GM18502 (cell line): ENCODE results near the gene PGLYRP4.
"Not testable (repeated sequence)": the region's sequence is repeated elsewhere in the genome, so short reads cannot be mapped to it uniquely, and the experiment has no call there.

Source experiments
- ATAC-seq: cut with Tn5 transposase; IDR thresholded peaks from one replicate; pipeline ENCODE4 v1.9.1; 2021; ENCODE audit warnings: mild to moderate bottlenecking; ENCODE audit not compliant: unreplicated experiment, poor library complexity

Gene PGLYRP4

GRCh38 chr1:153357853-153358690 lies 9.4 kb upstream of the PGLYRP4 start, which contains the start of gene S100A9:
TSS of gene S100A9 (plus strand) at chr1:153357854. CDS start at chr1:153358284, 430 bp downstream.
- ATAC-seq, result no peak

- no peak for ATAC-seq
Measured at GRCh38 chr1:153357076-153357852, 8.6 kb upstream of the PGLYRP4 start.

GRCh38 chr1:153356392-153357075 lies 7.9 kb upstream of the PGLYRP4 start:
- no peak for ATAC-seq

GRCh38 chr1:153355445-153356071 lies 6.9 kb upstream of the PGLYRP4 start:
- no peak for ATAC-seq

DNA sequence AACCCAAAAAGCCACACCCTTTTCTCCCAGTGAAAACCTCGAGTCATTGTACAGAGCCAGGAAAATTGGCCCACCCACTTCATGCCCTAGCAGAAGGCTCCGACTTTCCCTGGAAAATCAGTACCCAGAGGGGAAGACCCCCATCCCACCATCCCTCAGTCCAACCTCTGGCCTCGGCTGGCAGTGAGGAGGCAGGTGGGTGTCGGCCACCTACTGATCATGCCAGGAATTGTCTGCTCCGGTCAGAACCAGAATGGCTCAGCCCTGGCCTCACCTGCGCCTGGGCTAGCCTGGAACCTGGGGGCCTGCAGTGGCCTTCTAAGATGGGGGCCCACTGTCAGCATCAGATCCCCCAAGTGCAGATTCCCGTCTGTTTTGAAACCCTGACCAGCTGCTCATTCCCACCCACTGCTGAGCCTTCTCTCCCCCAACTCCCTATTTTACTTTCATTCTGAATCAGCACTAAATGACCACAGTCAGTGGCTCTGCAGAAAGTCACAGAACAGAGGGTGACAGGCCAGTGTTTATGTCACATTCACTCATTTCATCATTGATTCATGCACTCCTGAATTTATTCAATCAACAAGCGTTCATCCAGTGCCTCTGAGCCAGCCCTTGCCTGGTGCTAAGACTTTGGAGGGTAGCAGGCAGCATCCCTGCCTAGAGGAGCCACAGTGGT lies 6.0 kb upstream of the PGLYRP4 start:
- ATAC-seq, result no peak

GRCh38 chr1:153353226-153353947 lies 4.7 kb upstream of the PGLYRP4 start:
- ATAC-seq, result no peak

DNA sequence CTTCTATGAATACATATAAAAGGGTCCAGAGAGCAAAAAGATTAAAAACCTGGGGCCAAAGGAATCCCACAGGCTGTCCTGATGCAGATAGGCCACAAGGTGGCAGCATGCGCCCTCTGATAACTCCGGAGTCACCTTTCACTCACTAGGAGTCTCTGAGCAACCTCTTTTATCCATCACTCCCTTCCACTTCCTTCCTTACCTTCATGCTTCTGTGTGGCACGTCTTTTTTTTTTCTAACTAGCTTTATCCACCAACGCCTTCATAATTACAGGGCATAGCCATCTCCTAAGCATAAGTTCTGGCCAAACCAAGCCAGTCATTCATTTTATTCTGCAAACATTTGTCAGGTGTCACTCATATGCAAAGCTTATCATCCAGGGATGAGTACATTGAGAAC lies 3.9 kb upstream of the PGLYRP4 start:
- no peak for ATAC-seq

DNA sequence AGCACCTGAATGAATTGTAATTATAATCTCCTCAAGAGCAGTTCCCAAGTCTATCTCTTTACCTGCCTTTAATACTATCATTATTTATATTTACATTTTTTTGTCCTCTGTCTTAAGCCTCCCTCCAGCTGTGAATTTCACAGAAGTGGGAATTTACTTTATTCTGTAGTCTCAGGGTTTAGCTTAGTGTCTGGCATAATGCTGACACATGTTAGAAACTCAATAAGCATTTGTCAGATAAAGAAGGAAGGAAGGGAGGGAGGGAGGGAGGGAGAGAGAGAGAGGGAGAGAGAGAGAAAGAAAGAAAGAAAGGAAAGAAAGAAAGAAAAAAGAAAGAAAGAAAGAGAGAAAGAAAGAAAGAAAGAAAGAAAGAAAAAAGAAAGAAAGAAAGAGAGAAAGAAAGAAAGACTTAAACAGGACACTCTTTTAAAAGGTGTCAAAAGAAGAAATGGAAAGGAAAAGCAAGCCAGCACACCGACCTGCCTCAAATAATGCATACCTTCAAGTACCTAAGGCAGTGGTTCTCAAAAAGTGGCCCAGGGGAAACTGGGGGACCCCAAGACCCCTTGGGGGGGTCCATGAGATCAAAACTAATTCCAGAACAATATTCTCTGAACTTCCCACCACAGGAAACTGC lies 1.8 kb upstream of the PGLYRP4 start:
- ATAC-seq, result no peak

DNA sequence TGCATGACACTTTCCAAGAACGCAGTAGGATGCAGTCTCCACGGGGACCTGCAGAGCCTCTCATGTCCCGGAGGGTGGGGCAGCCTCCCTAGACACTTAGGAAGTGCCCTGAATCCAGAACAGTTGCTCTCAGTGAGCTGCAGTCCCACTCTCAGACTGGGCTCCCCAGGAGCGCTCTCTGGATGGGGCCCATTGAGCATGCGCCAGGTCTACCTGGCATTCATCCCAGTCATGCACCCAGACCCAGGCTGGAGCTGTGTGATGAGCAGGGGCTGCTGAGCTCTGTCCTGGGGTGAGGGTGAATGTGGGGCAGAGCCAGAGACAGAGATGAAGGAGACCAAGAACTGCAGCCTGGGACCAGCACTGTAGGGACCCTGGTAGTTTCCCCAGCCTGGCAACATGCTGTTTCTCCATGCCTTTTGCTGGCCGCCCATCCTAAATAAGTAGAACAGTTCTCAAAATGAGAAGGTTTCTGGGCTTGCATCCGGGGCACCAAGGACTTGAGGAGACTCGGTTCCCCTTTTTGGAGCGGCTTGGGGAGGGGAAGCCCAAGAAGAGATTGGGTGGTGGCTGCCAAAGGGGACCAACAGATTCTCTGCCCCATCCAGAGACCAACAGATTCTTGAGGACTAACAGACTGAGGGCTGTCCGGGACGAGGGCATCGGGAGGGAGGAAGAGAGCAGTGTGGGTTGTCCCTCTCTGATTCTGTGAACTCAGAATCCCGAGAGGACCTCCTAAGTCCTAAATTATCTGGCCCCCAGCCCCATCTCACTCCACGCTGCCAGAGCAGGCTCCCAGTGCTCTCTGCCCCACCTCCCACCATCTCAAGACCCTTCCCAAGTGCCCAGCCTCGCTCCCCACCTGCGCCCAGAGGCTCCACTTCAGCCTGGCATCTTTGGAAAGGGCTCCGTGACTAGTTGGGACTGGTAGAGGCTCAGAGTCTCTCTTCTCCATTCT lies 1.0 kb upstream of the PGLYRP4 start:
- no peak for ATAC-seq

GRCh38 chr1:153347856-153348255 lies 785 bp downstream of the PGLYRP4 start:
- no peak for ATAC-seq

DNA sequence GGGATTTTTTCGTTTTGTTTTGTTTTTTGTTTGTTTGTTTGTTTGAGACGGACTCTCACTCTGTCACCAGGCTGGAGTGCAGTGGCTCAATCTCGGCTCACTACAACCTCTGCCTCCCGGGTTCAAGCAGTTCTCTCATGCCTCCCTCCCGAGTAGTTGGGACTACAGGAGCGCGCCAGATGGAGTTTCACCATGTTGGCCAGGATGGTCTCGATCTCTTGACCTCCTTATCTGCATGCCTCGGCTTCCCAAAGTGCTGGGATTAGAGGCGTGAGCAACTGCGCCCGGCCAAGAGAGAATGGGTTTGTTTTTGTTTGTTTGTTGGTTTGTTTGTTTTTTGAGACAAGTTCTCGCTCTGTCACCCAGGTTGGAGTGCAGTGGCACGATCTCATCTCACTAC lies 1.6 kb downstream of the PGLYRP4 start:
- ATAC-seq, result not testable (repeated sequence)

GRCh38 chr1:153346077-153346723 lies 2.4 kb downstream of the PGLYRP4 start:
- ATAC-seq, result no peak

DNA sequence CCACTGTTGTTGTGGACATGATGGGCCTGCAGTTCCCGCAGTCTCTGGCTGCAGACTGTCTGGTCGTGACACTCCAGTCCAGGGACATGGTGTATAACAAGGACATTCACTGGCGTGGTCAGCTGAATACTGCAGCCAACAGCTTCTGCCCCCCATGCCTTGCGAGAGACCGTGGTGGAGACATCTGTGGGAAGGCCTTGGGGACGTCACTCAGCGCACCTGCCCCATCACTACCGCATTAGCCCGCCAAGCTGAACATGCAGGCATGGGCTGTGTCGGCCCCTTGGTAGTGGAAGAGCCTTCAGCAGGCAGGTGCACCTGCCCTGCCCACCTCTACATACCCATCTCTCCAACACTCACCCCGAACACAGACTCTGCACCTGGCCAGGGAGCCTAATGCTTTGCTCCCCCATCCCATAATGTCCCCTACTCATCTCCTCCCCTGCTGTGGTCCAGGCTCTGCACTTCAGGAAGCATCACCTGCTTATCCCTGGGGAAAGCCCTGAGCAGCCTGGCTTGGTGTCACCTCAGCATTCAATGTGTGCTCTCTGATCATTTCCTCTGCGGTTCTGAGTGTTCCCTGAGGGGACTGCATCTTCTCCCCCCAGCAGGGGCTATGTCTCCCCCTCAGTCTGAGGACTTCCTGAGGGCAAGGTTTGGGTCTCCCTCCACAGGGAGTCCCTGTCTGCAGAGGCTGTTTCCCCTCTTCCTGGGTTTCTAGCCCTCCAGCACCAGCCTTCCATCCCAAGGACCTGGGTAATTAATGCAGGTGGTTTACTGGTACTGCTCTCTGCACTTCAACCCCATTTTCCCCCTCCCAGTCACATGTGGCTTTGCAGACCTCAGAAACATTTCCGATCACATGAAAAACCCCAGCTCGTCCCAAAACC lies 3.2 kb downstream of the PGLYRP4 start:
- ATAC-seq, result no peak

DNA sequence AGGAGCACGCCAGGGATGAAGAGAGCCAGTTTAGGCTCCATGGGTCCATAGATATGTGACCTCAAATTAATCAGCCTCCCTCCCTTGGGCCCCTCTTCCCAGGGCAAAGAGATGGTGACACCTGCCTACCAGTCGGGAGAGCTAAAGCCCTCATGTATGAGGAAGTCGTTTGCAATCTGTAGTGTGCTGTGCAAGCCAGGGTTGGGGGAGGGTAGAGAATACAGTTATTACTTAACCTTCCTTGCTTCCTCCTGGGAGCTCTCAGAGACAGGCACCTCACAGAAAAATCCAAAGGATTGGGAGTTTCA lies 4.0 kb downstream of the PGLYRP4 start:
- ATAC-seq, result no peak

GRCh38 chr1:153343811-153344717 lies 4.6 kb downstream of the PGLYRP4 start:
- no peak for ATAC-seq
